ENCODE results near the gene SPG21.

SPG21 gene

GRCh38 chr15:64938192-64938591 lies 51.5 kb downstream of the SPG21 start:
- in situ Hi-C loops (cut with HindIII; ENCODE audit: low sequenced_read_pairs), result no loop called here
- DNase-seq (ENCODE audit: low read depth), result peak; percentile 5
- TF ChIP-seq CTCF (IDR thresholded peaks at IDR 0.05; ENCODE audit: low read depth, low read length, missing control alignments), result no peak
- no peak overlapping the region for H3K4me3 ChIP-seq (ENCODE audit: low read depth, low read length)

GRCh38 chr15:64934023-64934422 lies 55.7 kb downstream of the SPG21 start:
- DNase-seq (ENCODE audit: low read depth), result no peak
- in situ Hi-C loops (cut with HindIII; ENCODE audit: low sequenced_read_pairs), result no loop called here
- TF ChIP-seq CTCF (IDR thresholded peaks at IDR 0.05; ENCODE audit: low read depth, low read length, missing control alignments), result no peak
- no peak overlapping the region for H3K4me3 ChIP-seq (ENCODE audit: low read depth, low read length)

GRCh38 chr15:64931381-64931780 lies 58.3 kb downstream of the SPG21 start:
- DNase-seq (ENCODE audit: low read depth), result no peak
- no peak for TF ChIP-seq CTCF (IDR thresholded peaks at IDR 0.05; ENCODE audit: low read depth, low read length, missing control alignments)
- H3K4me3 ChIP-seq (ENCODE audit: low read depth, low read length), result no peak overlapping the region
- in situ Hi-C loops (cut with HindIII; ENCODE audit: low sequenced_read_pairs), result no loop called here

GRCh38 chr15:64930778-64931371 lies 58.8 kb downstream of the SPG21 start:
- DNase-seq (ENCODE audit: low read depth), result no peak
- H3K4me3 ChIP-seq (ENCODE audit: low read depth, low read length), result no peak overlapping the region

GRCh38 chr15:64930019-64930652 lies 59.6 kb downstream of the SPG21 start:
- no peak for TF ChIP-seq CTCF (IDR thresholded peaks at IDR 0.05; ENCODE audit: low read depth, low read length, missing control alignments)
- in situ Hi-C loops (cut with HindIII; ENCODE audit: low sequenced_read_pairs), result no loop called here
- no peak for DNase-seq (ENCODE audit: low read depth)
- no peak overlapping the region for H3K4me3 ChIP-seq (ENCODE audit: low read depth, low read length)

More at GRCh38 chr15:64930778-64931371, 58.8 kb downstream of the SPG21 start:
- no peak for TF ChIP-seq CTCF (IDR thresholded peaks at IDR 0.05; ENCODE audit: low read depth, low read length, missing control alignments)
- in situ Hi-C loops (cut with HindIII; ENCODE audit: low sequenced_read_pairs), result no loop called here

GRCh38 chr15:64928626-64929220 lies 61.0 kb downstream of the SPG21 start:
- in situ Hi-C loops (cut with HindIII; ENCODE audit: low sequenced_read_pairs), result loop anchor here (10.0 kb wide), 1 partner anchor 94 kb away; no protein-coding TSS in a partner anchor
- no peak overlapping the region for H3K4me3 ChIP-seq (ENCODE audit: low read depth, low read length)
- no peak for TF ChIP-seq CTCF (IDR thresholded peaks at IDR 0.05; ENCODE audit: low read depth, low read length, missing control alignments)
- no peak for DNase-seq (ENCODE audit: low read depth)
